Brain microvascular endothelial cell (primary cell): ENCODE measurements around the gene SEMA6A.

ENCODE experiments used
- DNase-seq: peaks from one replicate; pipeline ENCODE4 v3.0.0-alpha.2; 2020
- H3K27ac ChIP-seq: fragments of 250-450 bp; sonication (Bioruptor Pico); 2 replicates; pipeline ENCODE4 v1.5.1; 2020; ENCODE audit warnings: mild to moderate bottlenecking, moderate library complexity
- H3K27me3 ChIP-seq: fragments of 250-450 bp; sonication (Bioruptor Pico); replicated peaks from 2 replicates; pipeline ENCODE4 v1.5.1; 2020; ENCODE audit warnings: mild to moderate bottlenecking
- H3K36me3 ChIP-seq: fragments of 250-450 bp; sonication (Bioruptor Pico); replicated peaks from 2 replicates; pipeline ENCODE4 v1.5.1; 2020; ENCODE audit warnings: mild to moderate bottlenecking
- H3K4me3 ChIP-seq: 2 replicates; pipeline ENCODE4 v1.5.1; 2011; ENCODE audit warnings: low read depth, mild to moderate bottlenecking, control low read depth, low read length, moderate library complexity
- in situ Hi-C: cut with HindIII; loops from 2 replicates; pipeline ENCODE4 v1.10.0; 2017; ENCODE audit warnings: low sequenced_read_pairs, low pct_ligation_motif_present
- TF ChIP-seq, protein P1 (sequence below): IDR thresholded peaks from 2 replicates; pipeline ENCODE4 v1.5.1; 2011; ENCODE audit warnings: low read depth, mild to moderate bottlenecking, moderate library complexity, low read length, control low read depth, inconsistent platforms; ENCODE audit errors: missing control alignments

Gene SEMA6A

DNA sequence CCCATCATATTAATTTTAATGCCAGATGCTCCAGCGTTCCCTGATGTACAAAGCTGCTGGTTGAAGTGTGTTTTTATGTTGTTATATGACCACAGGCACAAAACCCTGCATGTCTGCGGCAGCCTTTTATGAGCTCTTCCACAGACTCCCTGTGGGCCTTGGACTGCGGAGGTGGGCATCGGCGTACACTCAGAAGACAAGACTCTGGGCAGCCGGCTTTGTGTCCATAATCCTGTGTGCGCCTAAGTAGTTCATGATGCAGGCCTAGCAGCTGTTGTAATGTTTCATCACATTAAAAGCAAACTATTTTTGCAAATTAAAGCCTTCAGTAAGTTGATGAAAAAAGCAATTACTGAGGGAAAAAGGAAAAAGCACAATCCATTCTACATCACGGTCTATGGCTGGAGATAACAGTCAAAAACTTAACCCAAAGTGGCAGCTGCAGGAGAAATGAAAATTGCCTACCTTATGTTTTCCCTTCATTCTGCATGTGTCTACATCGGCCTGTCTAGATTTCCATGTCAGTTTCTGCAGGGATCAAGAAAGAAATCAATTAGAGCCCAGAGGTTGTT lies 78.8 kb downstream of the SEMA6A start:
- DNase-seq: no peak
- TF ChIP-seq, protein P1, sequence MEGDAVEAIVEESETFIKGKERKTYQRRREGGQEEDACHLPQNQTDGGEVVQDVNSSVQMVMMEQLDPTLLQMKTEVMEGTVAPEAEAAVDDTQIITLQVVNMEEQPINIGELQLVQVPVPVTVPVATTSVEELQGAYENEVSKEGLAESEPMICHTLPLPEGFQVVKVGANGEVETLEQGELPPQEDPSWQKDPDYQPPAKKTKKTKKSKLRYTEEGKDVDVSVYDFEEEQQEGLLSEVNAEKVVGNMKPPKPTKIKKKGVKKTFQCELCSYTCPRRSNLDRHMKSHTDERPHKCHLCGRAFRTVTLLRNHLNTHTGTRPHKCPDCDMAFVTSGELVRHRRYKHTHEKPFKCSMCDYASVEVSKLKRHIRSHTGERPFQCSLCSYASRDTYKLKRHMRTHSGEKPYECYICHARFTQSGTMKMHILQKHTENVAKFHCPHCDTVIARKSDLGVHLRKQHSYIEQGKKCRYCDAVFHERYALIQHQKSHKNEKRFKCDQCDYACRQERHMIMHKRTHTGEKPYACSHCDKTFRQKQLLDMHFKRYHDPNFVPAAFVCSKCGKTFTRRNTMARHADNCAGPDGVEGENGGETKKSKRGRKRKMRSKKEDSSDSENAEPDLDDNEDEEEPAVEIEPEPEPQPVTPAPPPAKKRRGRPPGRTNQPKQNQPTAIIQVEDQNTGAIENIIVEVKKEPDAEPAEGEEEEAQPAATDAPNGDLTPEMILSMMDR: no peak
- Histone ChIP-seq H3K27me3 (no peaks in the 10 kb centered on the region), H3K27ac (no peak overlapping the region), H3K36me3 (no peaks in the 10 kb centered on the region), H3K4me3 (no peak overlapping the region)
- in situ Hi-C loops: no loop called here

DNA sequence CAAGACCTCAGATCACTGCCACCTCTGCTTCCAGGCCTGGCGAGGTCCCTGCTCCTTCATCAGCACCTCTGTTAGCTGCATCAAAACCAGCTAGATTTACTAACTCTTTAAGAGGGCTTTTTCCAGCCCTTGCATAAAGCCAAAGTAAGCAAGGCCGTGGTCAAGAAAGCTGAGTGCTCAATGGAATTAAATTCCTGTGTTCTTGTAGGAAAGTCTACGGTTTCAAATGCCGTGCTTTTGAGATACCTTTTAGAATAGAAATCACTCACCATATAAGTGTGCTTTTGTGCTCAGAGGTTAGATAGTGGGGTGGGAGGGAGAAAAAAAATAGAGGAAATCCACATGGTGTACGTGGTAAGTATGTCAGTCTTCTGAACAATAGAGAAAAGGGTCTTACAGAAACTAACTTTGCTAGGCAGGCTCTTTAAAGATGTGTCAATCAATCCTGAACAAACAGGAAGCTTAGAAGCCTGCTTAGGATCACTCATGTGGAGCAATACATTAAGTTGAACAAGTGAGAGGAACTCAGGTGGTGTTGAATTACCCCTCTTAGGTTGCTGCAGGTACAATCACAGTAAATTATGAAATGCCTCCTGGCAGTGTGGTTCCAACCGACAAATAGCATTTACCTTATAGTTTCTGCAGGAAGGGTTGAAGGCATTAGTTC lies 79.7 kb downstream of the SEMA6A start:
- Histone ChIP-seq H3K36me3 (no peaks in the 10 kb centered on the region), H3K27ac (no peak overlapping the region), H3K4me3 (no peak overlapping the region), H3K27me3 (no peaks in the 10 kb centered on the region)
- TF ChIP-seq, protein P1: no peak
- in situ Hi-C loops: no loop called here
- no peak for DNase-seq

DNA sequence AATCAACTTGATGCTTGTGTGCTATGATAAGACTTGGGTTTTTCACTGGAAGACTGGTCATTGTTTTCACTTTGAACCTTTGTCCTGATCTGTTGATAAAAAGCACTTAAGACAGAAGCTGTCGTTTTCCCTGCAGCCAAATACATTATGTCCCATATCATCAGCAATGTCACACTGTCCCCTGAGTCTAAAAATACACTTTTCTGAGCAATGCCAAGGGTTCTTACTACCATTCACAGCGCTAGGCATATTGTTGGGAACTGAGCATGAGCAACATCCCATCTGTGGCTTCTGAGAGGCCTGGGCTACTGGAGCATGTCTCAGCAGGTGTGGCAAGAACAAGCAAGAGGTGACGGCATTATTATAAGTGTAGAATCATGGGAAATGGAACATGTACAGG lies 81.8 kb downstream of the SEMA6A start:
- Histone ChIP-seq H3K27ac (no peak overlapping the region), H3K27me3 (no peaks in the 10 kb centered on the region), H3K4me3 (no peak overlapping the region), H3K36me3 (no peaks in the 10 kb centered on the region)
- no peak for DNase-seq
- in situ Hi-C loops: no loop called here
- TF ChIP-seq, protein P1: no peak

DNA sequence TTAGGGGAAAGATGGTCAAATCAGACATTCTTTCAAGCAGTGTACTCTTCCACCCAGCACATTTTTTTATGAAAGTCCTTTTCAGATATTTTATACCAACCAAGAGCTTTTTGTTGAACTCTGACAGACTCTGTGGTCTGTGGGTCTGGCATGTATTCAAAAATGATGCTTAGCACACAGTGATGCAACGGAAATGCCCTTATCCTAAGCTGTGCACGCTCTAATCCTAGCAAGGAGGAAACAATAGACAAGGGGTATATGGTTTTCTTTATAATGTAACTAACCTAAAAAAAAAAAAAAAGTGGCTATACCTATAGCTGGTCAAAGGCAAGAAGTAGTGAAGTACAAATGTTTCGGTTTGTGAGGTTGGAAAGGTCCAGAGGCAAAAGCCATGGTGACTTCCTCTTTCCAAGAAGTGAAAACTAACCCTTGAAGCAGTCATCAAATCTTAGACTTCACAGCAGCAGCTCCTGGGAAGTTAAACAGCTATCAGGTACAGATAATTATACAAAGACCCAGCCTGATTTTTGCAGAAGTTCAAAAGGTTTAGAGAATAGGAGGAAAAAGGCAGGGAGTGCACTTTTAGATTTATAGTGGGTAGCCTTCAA lies 82.5 kb downstream of the SEMA6A start:
- no peak overlapping the region for H3K27ac ChIP-seq
- in situ Hi-C loops: no loop called here
- TF ChIP-seq, protein P1: no peak
- no peaks in the 10 kb centered on the region for H3K36me3 ChIP-seq
- peak; percentile 95 for DNase-seq
- no peak overlapping the region for H3K4me3 ChIP-seq
- H3K27me3 ChIP-seq: no peaks in the 10 kb centered on the region

DNA sequence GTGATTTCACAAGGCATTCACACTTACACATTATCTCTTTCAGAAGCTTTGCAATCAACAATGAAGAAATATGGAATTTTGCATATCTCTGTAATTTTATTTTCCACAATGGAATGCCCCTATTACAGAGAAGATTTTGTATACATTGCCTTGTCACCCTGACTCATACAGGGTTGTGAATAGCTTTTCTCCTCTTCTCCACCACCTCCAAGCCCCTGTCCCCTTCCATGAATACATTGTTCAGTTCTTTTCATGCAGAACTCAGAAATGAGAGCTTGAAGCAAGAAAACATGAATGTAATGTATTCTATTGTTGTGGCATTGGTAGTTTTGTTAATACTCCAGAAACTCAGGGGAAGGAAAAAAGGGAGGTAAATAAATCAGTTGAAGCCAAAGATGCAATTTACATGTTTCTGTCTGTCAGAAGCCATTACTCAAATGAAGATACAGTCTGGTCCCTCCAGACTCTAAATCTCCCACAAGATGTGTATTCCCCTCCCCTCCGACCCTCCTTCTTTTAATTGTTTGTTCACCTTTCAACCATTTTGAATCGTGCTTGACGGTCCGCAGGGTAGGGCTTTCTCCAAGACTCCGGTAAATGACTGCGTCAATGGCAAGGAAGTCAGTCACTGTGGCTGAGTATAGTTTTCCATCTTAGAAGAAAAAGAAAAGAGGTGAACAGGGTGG lies 86.1 kb downstream of the SEMA6A start:
- in situ Hi-C loops: no loop called here
- Histone ChIP-seq H3K27ac (no peak overlapping the region), H3K27me3 (no peaks in the 10 kb centered on the region), H3K36me3 (no peaks in the 10 kb centered on the region), H3K4me3 (no peak overlapping the region)
- TF ChIP-seq, protein P1: no peak
- no peak for DNase-seq
